Uterus (tissue), 2 donors: ENCODE measurements around the gene CXXC4.

Experiments
- POLR2A ChIP-seq, 2 donors: fragments of 450-650 bp; IDR thresholded peaks; one replicate each; pipeline ENCODE4 v1.6.1; 2016; ENCODE audit warnings: antibody characterized with exemption in 2 of 2, mild to moderate bottlenecking in 1 of 2, moderate library complexity in 1 of 2
- TF ChIP-seq, protein P1 (sequence below), 4 experiments: fragments of 200-600 bp in 2 of 4; fragments of 450-650 bp in 2 of 4; sonication (generic) in 2 of 4; IDR thresholded peaks; one replicate each; pipeline ENCODE4 v1.5.1; 2016 to 2019; ENCODE audit warnings: antibody characterized with exemption in 4 of 4, mild to moderate bottlenecking in 2 of 4, moderate library complexity in 1 of 4

DNA sequence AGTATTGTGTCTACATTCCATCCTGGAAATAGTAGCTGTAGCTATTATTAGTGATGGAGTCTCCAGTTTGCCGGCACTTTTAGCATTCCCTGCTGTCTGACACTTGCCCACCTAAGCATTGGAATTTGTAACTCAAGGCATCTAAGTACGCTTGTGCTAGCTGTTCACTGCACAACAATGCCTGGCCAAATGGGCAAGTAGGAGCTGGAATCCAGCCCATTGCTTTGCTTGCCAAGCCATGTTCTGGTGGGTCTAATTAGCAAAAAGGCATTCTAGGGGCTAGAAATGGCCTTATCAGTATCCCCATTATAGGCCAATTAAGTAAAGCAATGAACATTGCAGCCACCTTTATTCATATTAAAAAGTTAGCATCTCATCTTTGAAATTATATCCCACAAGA lies 7.8 kb upstream of the CXXC4 start:
- TF ChIP-seq, protein P1, sequence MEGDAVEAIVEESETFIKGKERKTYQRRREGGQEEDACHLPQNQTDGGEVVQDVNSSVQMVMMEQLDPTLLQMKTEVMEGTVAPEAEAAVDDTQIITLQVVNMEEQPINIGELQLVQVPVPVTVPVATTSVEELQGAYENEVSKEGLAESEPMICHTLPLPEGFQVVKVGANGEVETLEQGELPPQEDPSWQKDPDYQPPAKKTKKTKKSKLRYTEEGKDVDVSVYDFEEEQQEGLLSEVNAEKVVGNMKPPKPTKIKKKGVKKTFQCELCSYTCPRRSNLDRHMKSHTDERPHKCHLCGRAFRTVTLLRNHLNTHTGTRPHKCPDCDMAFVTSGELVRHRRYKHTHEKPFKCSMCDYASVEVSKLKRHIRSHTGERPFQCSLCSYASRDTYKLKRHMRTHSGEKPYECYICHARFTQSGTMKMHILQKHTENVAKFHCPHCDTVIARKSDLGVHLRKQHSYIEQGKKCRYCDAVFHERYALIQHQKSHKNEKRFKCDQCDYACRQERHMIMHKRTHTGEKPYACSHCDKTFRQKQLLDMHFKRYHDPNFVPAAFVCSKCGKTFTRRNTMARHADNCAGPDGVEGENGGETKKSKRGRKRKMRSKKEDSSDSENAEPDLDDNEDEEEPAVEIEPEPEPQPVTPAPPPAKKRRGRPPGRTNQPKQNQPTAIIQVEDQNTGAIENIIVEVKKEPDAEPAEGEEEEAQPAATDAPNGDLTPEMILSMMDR (IDR thresholded peaks at IDR 0.05), result no peak
- TF ChIP-seq POLR2A (IDR thresholded peaks at IDR 0.05), result no peak
